Measurements from ENCODE around the gene LHFPL6.
A peak's percentile ranks its signal among the peaks of the same experiment; 100 is the strongest.

LHFPL6 gene

GRCh38 chr13:39602614-39603366 is at the start of gene LHFPL6:
Gene LHFPL6, minus strand, starts transcription at chr13:39603193.
- H3K4me3 ChIP-seq, result peak within 1 kb of the TSS; percentile 87
- peak; percentile 77 to 90 for DNase-seq (ENCODE audit: low spot score in 2 of 2)
- H3K27me3 ChIP-seq (ENCODE audit: low read depth), result no peaks in the 10 kb centered on the region
- H3K4me1 ChIP-seq, result peaks cover 35% of the 10 kb centered on the region
- in situ Hi-C loops (cut with MboI; ENCODE audit: low sequenced_read_pairs), result loop anchor here (10.0 kb wide), 2 partner anchors 198 to 338 kb away; no protein-coding TSS in a partner anchor
- H3K9me3 ChIP-seq, result no peaks in the 10 kb centered on the region
- H3K36me3 ChIP-seq (replicated peaks), result no peaks in the 10 kb centered on the region

- DNase-seq (ENCODE audit: low spot score in 2 of 2), result no peak
- Histone ChIP-seq H3K36me3 (replicated peaks) (no peaks in the 10 kb centered on the region), H3K4me1 (no peaks in the 10 kb centered on the region), H3K4me3 (no peak overlapping the region), H3K9me3 (no peaks in the 10 kb centered on the region), H3K27me3 (ENCODE audit: low read depth) (no peaks in the 10 kb centered on the region)
- in situ Hi-C loops (cut with MboI; ENCODE audit: low sequenced_read_pairs), result no loop called here
Measured at GRCh38 chr13:39646122-39646521, 43.1 kb upstream of the LHFPL6 start.

- Histone ChIP-seq H3K4me3 (no peak overlapping the region), H3K9me3 (no peaks in the 10 kb centered on the region), H3K4me1 (no peaks in the 10 kb centered on the region), H3K27me3 (ENCODE audit: low read depth) (no peaks in the 10 kb centered on the region), H3K36me3 (replicated peaks) (no peaks in the 10 kb centered on the region)
- no peak for DNase-seq (ENCODE audit: low spot score in 2 of 2)
- in situ Hi-C loops (cut with MboI; ENCODE audit: low sequenced_read_pairs), result no loop called here
Measured at GRCh38 chr13:39641645-39642044, 38.7 kb upstream of the LHFPL6 start.

GRCh38 chr13:39637890-39638289 is 34.9 kb upstream of the LHFPL6 start:
- no peaks in the 10 kb centered on the region for H3K27me3 ChIP-seq (ENCODE audit: low read depth)
- H3K4me1 ChIP-seq, result no peaks in the 10 kb centered on the region
- in situ Hi-C loops (cut with MboI; ENCODE audit: low sequenced_read_pairs), result no loop called here
- H3K36me3 ChIP-seq (replicated peaks), result no peaks in the 10 kb centered on the region
- no peaks in the 10 kb centered on the region for H3K9me3 ChIP-seq
- H3K4me3 ChIP-seq, result no peak overlapping the region
- DNase-seq (ENCODE audit: low spot score in 2 of 2), result no peak

- H3K4me1 ChIP-seq, result no peaks in the 10 kb centered on the region
- H3K27me3 ChIP-seq (ENCODE audit: low read depth), result no peaks in the 10 kb centered on the region
- no peak overlapping the region for H3K4me3 ChIP-seq
- in situ Hi-C loops (cut with MboI; ENCODE audit: low sequenced_read_pairs), result no loop called here
- peaks cover 8% of the 10 kb centered on the region for H3K9me3 ChIP-seq
- no peak for DNase-seq (ENCODE audit: low spot score in 2 of 2)
- no peaks in the 10 kb centered on the region for H3K36me3 ChIP-seq (replicated peaks)
Measured at GRCh38 chr13:39635564-39635963, 32.6 kb upstream of the LHFPL6 start.

- Histone ChIP-seq H3K9me3 (peaks cover 8% of the 10 kb centered on the region), H3K36me3 (replicated peaks) (no peaks in the 10 kb centered on the region), H3K4me3 (no peak overlapping the region), H3K27me3 (ENCODE audit: low read depth) (no peaks in the 10 kb centered on the region), H3K4me1 (no peaks in the 10 kb centered on the region)
- no peak for DNase-seq (ENCODE audit: low spot score in 2 of 2)
- in situ Hi-C loops (cut with MboI; ENCODE audit: low sequenced_read_pairs), result no loop called here
Measured at GRCh38 chr13:39632994-39633393, 30.0 kb upstream of the LHFPL6 start.

- H3K27me3 ChIP-seq (ENCODE audit: low read depth), result no peaks in the 10 kb centered on the region
- in situ Hi-C loops (cut with MboI; ENCODE audit: low sequenced_read_pairs), result no loop called here
- no peak for DNase-seq (ENCODE audit: low spot score in 2 of 2)
- H3K4me3 ChIP-seq, result no peak overlapping the region
- peaks cover 8% of the 10 kb centered on the region for H3K9me3 ChIP-seq
- H3K36me3 ChIP-seq (replicated peaks), result no peaks in the 10 kb centered on the region
- H3K4me1 ChIP-seq, result no peaks in the 10 kb centered on the region
Measured at GRCh38 chr13:39631307-39631706, 28.3 kb upstream of the LHFPL6 start.

GRCh38 chr13:39623466-39623865 is 20.5 kb upstream of the LHFPL6 start:
- H3K4me3 ChIP-seq, result no peak overlapping the region
- in situ Hi-C loops (cut with MboI; ENCODE audit: low sequenced_read_pairs), result no loop called here
- H3K36me3 ChIP-seq (replicated peaks), result no peaks in the 10 kb centered on the region
- no peaks in the 10 kb centered on the region for H3K27me3 ChIP-seq (ENCODE audit: low read depth)
- no peaks in the 10 kb centered on the region for H3K4me1 ChIP-seq
- DNase-seq (ENCODE audit: low spot score in 2 of 2), result no peak
- H3K9me3 ChIP-seq, result no peaks in the 10 kb centered on the region

- Histone ChIP-seq H3K4me1 (no peaks in the 10 kb centered on the region), H3K27me3 (ENCODE audit: low read depth) (no peaks in the 10 kb centered on the region), H3K9me3 (no peaks in the 10 kb centered on the region), H3K36me3 (replicated peaks) (no peaks in the 10 kb centered on the region), H3K4me3 (no peak overlapping the region)
- in situ Hi-C loops (cut with MboI; ENCODE audit: low sequenced_read_pairs), result loop anchor here (10.0 kb wide), 2 partner anchors 474 to 554 kb away; no protein-coding TSS in a partner anchor
- DNase-seq (ENCODE audit: low spot score in 2 of 2), result no peak
Measured at GRCh38 chr13:39618561-39618960, 15.6 kb upstream of the LHFPL6 start.

GRCh38 chr13:39616087-39616694 is 13.2 kb upstream of the LHFPL6 start:
- Histone ChIP-seq H3K4me3 (no peak overlapping the region), H3K9me3 (no peaks in the 10 kb centered on the region), H3K27me3 (ENCODE audit: low read depth) (no peaks in the 10 kb centered on the region), H3K36me3 (replicated peaks) (no peaks in the 10 kb centered on the region), H3K4me1 (no peaks in the 10 kb centered on the region)
- in situ Hi-C loops (cut with MboI; ENCODE audit: low sequenced_read_pairs), result loop anchor here (10.0 kb wide), 2 partner anchors 471 to 551 kb away; no protein-coding TSS in a partner anchor
- peak; percentile 77 to 79 for DNase-seq (ENCODE audit: low spot score in 2 of 2)

- Histone ChIP-seq H3K9me3 (no peaks in the 10 kb centered on the region), H3K36me3 (replicated peaks) (no peaks in the 10 kb centered on the region), H3K4me1 (0 out of 2 replicates have a peak, but pooled peaks cover 3% of the 10 kb centered on the region), H3K27me3 (ENCODE audit: low read depth) (no peaks in the 10 kb centered on the region), H3K4me3 (no peak overlapping the region)
- peak; percentile 81 to 86 for DNase-seq (ENCODE audit: low spot score in 2 of 2)
- in situ Hi-C loops (cut with MboI; ENCODE audit: low sequenced_read_pairs), result loop anchor here (10.0 kb wide), 2 partner anchors 467 to 547 kb away; no protein-coding TSS in a partner anchor
Measured at GRCh38 chr13:39612023-39612637, 9.1 kb upstream of the LHFPL6 start.

- in situ Hi-C loops (cut with MboI; ENCODE audit: low sequenced_read_pairs), result loop anchor here (10.0 kb wide), 2 partner anchors 203 to 343 kb away; no protein-coding TSS in a partner anchor
- Histone ChIP-seq H3K4me1 (peaks cover 10% of the 10 kb centered on the region; the same call in 1 of the 2 replicates), H3K36me3 (replicated peaks) (no peaks in the 10 kb centered on the region), H3K4me3 (no peak overlapping the region), H3K9me3 (no peaks in the 10 kb centered on the region), H3K27me3 (ENCODE audit: low read depth) (no peaks in the 10 kb centered on the region)
- DNase-seq (ENCODE audit: low spot score in 2 of 2), result no peak
Measured at GRCh38 chr13:39607876-39608275, 4.9 kb upstream of the LHFPL6 start.

GRCh38 chr13:39605677-39606320 is 2.8 kb upstream of the LHFPL6 start:
- Histone ChIP-seq H3K27me3 (ENCODE audit: low read depth) (no peaks in the 10 kb centered on the region), H3K4me1 (peaks cover 19% of the 10 kb centered on the region), H3K9me3 (no peaks in the 10 kb centered on the region), H3K36me3 (replicated peaks) (no peaks in the 10 kb centered on the region), H3K4me3 (no peak overlapping the region)
- in situ Hi-C loops (cut with MboI; ENCODE audit: low sequenced_read_pairs), result loop anchor here (10.0 kb wide), 2 partner anchors 201 to 341 kb away; no protein-coding TSS in a partner anchor
- no peak for DNase-seq (ENCODE audit: low spot score in 2 of 2)
